Spleen (tissue), 7 donors: ENCODE measurements around the gene REN.

Source experiments
- CTCF ChIP-seq, 11 experiments: fragments of 200-600 bp in 7 of 11; fragments of 450-650 bp in 4 of 11; sonication (generic) in 4 of 11; IDR thresholded peaks in 8 of 11; conservative IDR thresholded peaks in 3 of 11; 1 replicate in 7 of 11; 2 replicates in 4 of 11; pipeline versions ENCODE4 v1.4.0 to v1.8.0; 2016 to 2021; ENCODE audit warnings: antibody characterized with exemption in 11 of 11, inconsistent platforms in 4 of 11, mild to moderate bottlenecking in 1 of 11
- POLR2A ChIP-seq, 3 donors: fragments of 450-650 bp; IDR thresholded peaks; one replicate each; pipeline ENCODE4 v1.5.1; 2017; ENCODE audit warnings: antibody characterized with exemption in 3 of 3, mild to moderate bottlenecking in 1 of 3
- POLR2AphosphoS5 ChIP-seq, 3 donors: sonication (generic); formaldehyde crosslinking; IDR thresholded peaks; one replicate each; pipeline ENCODE4 v1.5.1; 2017; ENCODE audit warnings: antibody characterized with exemption in 3 of 3
- donor health status: DM: no; HTN: no; CAD: no; lungs with moderate emphysema.
- donor health status: DM: no; HTN: no; CAD: no.
- donor health status: DM: no; HTN: no; CAD: no.

GRCh38 chr1:204149635-204150565, 16.2 kb downstream of the REN start:
- TF ChIP-seq CTCF (IDR thresholded peaks at IDR 0.05 in 8 of 11, conservative IDR thresholded peaks at IDR 0.05 in 3 of 11) (no peak), POLR2A (IDR thresholded peaks at IDR 0.05) (no peak), POLR2AphosphoS5 (IDR thresholded peaks at IDR 0.05) (peak in 2 of 3 donors; percentile 26 to 45)
